ENCODE results near the gene ZNF524.

ZNF524 gene

DNA sequence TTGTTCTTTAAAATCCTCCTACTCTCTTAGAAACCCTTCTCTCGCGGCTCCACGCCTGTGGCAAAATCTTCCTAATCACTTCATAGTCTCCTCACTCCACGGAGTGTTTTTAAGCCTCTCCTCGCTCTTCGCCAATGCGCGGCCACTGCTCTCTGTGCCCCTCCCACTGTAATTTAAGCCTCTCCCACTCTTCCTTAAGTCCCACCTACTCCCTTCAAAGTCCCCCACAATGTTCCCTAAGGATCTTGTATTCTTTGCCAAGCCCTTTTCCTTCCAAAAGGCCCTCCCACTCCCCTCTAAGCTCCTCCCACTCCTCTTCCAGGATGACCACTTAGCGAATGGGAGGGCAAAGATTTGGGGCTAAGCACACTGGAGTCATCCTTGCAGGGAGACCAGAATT is 2.1 kb upstream of the ZNF524 start:
- Histone ChIP-seq H3K36me3 (peaks cover 40% of the 10 kb centered on the region), H3K9me3 (ENCODE audit: severe bottlenecking) (no peaks in the 10 kb centered on the region), H3K4me3 (ENCODE audit: low read depth, low read length) (no peak overlapping the region), H3K27me3 (ENCODE audit: insufficient read depth, low read depth, severe bottlenecking) (no peaks in the 10 kb centered on the region), H3K27ac (no peak overlapping the region)
- TF ChIP-seq, protein P1, sequence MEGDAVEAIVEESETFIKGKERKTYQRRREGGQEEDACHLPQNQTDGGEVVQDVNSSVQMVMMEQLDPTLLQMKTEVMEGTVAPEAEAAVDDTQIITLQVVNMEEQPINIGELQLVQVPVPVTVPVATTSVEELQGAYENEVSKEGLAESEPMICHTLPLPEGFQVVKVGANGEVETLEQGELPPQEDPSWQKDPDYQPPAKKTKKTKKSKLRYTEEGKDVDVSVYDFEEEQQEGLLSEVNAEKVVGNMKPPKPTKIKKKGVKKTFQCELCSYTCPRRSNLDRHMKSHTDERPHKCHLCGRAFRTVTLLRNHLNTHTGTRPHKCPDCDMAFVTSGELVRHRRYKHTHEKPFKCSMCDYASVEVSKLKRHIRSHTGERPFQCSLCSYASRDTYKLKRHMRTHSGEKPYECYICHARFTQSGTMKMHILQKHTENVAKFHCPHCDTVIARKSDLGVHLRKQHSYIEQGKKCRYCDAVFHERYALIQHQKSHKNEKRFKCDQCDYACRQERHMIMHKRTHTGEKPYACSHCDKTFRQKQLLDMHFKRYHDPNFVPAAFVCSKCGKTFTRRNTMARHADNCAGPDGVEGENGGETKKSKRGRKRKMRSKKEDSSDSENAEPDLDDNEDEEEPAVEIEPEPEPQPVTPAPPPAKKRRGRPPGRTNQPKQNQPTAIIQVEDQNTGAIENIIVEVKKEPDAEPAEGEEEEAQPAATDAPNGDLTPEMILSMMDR (IDR thresholded peaks at IDR 0.05; ENCODE audit: low read depth, low read length) = no peak
- DNase-seq = no peak

DNA sequence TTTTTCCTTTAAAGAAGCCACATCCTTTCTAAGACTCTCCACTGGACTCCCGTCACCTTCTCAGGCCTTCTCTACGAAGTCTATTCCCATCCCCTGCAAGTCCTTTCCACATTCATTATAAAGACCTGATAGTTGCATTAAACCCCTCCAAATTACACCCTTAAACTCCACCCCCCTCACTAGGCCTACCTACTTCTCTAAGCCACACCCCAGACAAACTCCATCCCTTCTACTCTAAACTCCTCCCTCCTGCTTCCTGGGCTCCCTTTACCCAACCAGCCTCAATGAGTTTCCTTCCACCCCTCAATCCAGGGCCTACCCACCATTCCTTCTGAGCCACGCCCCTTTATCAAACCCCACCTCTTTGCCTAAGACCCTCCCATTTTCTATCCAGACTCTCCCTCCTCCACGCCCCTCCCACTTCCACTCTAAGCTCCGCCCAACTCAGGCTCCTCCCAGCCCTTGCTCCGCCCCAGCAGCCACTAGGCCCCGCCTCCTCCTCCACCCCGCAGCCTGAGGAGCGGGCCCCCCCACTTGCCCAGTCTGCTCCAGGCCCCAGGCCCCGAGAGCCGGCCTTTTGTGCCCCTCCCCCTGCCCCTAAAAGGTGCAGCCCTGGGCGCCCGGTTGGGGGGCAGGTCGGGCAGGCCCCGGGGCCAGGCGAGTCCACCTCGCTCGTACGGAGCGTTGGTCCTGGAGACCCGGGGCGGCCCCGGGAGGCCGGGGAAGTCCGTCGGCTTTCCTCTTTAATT is 1.2 kb upstream of the ZNF524 start:
- peaks cover 34% of the 10 kb centered on the region for H3K36me3 ChIP-seq
- H3K9me3 ChIP-seq (ENCODE audit: severe bottlenecking) = no peaks in the 10 kb centered on the region
- no peaks in the 10 kb centered on the region for H3K27me3 ChIP-seq (ENCODE audit: insufficient read depth, low read depth, severe bottlenecking)
- peak; percentile 94 for DNase-seq
- H3K4me3 ChIP-seq (ENCODE audit: low read depth, low read length) = peak overlapping the region; percentile 91
- H3K27ac ChIP-seq = peak overlapping the region; percentile 100
- TF ChIP-seq, protein P1 (IDR thresholded peaks at IDR 0.05; ENCODE audit: low read depth, low read length) = no peak

DNA sequence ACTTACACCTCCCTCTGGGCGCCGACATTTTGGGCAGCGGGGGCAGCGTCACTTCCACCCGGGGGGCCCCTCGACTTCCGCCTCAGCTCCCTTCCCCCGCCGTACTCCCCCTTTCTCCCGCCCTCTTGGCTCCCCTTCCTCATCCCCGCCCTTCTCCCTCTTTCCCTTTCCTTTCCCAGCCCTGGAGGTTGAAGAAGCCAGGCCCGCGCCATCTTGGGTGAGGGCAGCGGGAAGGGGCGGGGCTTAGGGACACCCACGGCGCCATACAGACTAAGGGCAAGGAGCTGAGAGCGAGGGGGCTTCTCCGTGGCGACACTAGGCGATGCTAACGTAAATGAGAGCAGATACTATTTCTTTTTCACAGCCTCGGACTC is 633 bp upstream of the ZNF524 start, which contains the start of gene FIZ1:
TSS of gene FIZ1 (minus strand) at position 50 of the 374 bp plus-strand sequence. CDS start 1,652 bp downstream, outside the sequence.
- peak within 1 kb of the TSS; percentile 100 for H3K27ac ChIP-seq
- DNase-seq = peak; percentile 98
- TF ChIP-seq, protein P1 (IDR thresholded peaks at IDR 0.05; ENCODE audit: low read depth, low read length) = no peak

DNA sequence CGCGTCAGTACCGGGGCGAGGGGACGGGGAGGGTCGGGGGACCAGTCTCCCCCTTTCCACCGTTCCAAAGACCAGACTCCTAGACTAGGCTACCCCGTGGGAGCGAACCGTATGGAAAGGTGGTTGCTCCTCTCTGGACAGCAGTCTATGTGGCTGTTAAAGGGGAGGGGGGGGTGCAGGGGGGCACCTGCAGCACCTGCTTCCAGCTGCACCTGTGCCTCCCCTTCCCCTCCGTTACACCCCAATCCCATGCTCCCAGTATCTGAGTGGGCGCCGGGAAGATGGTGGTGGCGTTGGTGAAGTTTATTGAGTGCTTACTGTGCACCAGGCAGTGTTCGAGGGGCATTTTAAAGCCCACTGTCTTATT is 557 bp downstream of the ZNF524 start:
- no peaks in the 10 kb centered on the region for H3K27me3 ChIP-seq (ENCODE audit: insufficient read depth, low read depth, severe bottlenecking)
- DNase-seq = no peak
- H3K4me3 ChIP-seq (ENCODE audit: low read depth, low read length) = peak overlapping the region; percentile 71
- TF ChIP-seq, protein P1 (IDR thresholded peaks at IDR 0.05; ENCODE audit: low read depth, low read length) = no peak
- H3K9me3 ChIP-seq (ENCODE audit: severe bottlenecking) = no peaks in the 10 kb centered on the region
- H3K36me3 ChIP-seq = peaks cover 24% of the 10 kb centered on the region
- peak overlapping the region; percentile 100 for H3K27ac ChIP-seq

More for the DNA sequence above, 633 bp upstream of the ZNF524 start, which contains the start of gene FIZ1:
- Histone ChIP-seq H3K9me3 (ENCODE audit: severe bottlenecking) (no peaks in the 10 kb centered on the region), H3K4me3 (ENCODE audit: low read depth, low read length) (peak within 1 kb of the TSS; percentile 91), H3K27me3 (ENCODE audit: insufficient read depth, low read depth, severe bottlenecking) (no peaks in the 10 kb centered on the region), H3K36me3 (peaks cover 34% of the 10 kb centered on the region)

DNA sequence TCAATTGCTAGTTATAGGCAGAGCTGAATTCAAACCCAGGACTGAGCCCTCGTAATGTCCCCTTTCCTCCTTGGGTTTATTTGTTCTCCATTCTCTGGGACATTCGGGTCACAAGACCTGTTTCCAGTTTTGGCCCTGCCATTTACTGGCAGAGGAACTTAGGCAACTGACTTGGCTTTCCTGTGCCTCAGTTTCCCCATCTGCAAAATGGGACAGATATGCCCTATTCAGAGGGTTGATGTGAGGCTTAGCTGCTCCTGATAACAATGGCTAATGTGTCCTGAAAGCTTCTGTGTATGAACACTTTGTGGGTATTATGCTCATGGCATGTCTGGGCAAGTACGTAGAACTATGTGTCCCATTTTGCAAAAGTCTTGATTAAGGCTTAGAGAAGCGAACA is 996 bp downstream of the ZNF524 start:
- Histone ChIP-seq H3K36me3 (peaks cover 19% of the 10 kb centered on the region), H3K27me3 (ENCODE audit: insufficient read depth, low read depth, severe bottlenecking) (no peaks in the 10 kb centered on the region), H3K4me3 (ENCODE audit: low read depth, low read length) (peak overlapping the region; percentile 71), H3K9me3 (ENCODE audit: severe bottlenecking) (no peaks in the 10 kb centered on the region), H3K27ac (peak overlapping the region; percentile 100)
- DNase-seq = no peak
- TF ChIP-seq, protein P1 (IDR thresholded peaks at IDR 0.05; ENCODE audit: low read depth, low read length) = no peak

Measured in WERI-Rb-1 (cell line).